ENCODE results near the gene ITPRIPL2.

DNA sequence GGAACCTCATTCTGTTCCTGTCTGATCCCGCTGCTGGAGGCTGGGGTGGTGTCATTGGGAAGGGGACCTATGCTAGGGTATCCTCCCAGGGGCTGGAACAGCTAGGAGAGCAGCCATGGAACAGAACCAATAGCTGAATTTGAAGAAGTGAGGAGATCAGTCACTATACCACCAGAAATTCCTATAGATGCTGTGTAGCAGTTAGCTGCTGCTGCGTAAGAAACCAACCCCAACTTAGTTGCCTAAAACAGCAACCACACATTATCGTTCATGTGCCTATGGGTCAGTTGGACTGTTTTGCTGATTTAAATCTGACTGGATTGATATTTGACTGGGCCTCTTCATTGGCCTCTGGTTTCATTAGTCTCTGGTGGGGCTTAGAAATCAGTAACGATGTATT, 33.9 kb downstream of the ITPRIPL2 start:
- TF ChIP-seq, protein P1, sequence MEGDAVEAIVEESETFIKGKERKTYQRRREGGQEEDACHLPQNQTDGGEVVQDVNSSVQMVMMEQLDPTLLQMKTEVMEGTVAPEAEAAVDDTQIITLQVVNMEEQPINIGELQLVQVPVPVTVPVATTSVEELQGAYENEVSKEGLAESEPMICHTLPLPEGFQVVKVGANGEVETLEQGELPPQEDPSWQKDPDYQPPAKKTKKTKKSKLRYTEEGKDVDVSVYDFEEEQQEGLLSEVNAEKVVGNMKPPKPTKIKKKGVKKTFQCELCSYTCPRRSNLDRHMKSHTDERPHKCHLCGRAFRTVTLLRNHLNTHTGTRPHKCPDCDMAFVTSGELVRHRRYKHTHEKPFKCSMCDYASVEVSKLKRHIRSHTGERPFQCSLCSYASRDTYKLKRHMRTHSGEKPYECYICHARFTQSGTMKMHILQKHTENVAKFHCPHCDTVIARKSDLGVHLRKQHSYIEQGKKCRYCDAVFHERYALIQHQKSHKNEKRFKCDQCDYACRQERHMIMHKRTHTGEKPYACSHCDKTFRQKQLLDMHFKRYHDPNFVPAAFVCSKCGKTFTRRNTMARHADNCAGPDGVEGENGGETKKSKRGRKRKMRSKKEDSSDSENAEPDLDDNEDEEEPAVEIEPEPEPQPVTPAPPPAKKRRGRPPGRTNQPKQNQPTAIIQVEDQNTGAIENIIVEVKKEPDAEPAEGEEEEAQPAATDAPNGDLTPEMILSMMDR (IDR thresholded peaks at IDR 0.05): no peak
- TF ChIP-seq POLR2A (IDR thresholded peaks at IDR 0.05): no peak
